Measurements from ENCODE around the gene FHAD1.

DNA sequence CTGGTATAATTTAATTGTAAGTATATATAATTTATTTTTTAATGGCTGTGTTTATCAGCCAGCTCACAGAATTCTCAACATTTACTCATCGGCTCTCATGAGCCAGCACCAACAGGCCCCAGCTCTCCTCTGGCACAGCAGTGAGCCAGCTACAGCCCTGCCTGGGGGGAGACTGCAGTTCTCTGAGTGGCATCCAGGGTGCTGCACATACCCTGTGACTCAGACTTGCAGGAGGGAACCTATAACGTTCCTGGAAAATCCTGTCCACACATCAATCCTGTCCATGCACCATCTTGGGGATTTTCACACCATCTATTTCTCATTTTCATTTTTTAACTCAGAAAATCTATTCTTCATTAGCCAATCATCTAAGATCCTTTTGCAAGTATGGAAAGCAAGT is 36.5 kb downstream of the FHAD1 start:
- TF ChIP-seq, protein P1, sequence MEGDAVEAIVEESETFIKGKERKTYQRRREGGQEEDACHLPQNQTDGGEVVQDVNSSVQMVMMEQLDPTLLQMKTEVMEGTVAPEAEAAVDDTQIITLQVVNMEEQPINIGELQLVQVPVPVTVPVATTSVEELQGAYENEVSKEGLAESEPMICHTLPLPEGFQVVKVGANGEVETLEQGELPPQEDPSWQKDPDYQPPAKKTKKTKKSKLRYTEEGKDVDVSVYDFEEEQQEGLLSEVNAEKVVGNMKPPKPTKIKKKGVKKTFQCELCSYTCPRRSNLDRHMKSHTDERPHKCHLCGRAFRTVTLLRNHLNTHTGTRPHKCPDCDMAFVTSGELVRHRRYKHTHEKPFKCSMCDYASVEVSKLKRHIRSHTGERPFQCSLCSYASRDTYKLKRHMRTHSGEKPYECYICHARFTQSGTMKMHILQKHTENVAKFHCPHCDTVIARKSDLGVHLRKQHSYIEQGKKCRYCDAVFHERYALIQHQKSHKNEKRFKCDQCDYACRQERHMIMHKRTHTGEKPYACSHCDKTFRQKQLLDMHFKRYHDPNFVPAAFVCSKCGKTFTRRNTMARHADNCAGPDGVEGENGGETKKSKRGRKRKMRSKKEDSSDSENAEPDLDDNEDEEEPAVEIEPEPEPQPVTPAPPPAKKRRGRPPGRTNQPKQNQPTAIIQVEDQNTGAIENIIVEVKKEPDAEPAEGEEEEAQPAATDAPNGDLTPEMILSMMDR (IDR thresholded peaks at IDR 0.05; ENCODE audit: poor library complexity) = no peak
- TF ChIP-seq EZH2 (IDR thresholded peaks at IDR 0.05; ENCODE audit: borderline replicate concordance) = no peak

Data from hepatocyte (in vitro differentiated cells).